NCI-H2196 treated with DMSO at 0.1 percent for 48 hours (cell line): ENCODE results near the gene CDA.
"Not testable (repeated sequence)": the region's sequence is repeated elsewhere in the genome, so short reads cannot be mapped to it uniquely, and the experiment has no call there.

Experiments
- DNase-seq: peaks from one replicate; lab custom pipeline; 2025; ENCODE audit not compliant: unreplicated experiment; lab: John Stamatoyannopoulos, UW

Gene CDA

GRCh38 chr1:20586953-20587660 is 1.8 kb upstream of the CDA start:
- no peak for DNase-seq

- DNase-seq = no peak
Observed at GRCh38 chr1:20587661-20588053, 1.2 kb upstream of the CDA start.

GRCh38 chr1:20589331-20590278 is 708 bp downstream of the CDA start:
- DNase-seq = no peak

- DNase-seq = no peak
Observed at GRCh38 chr1:20590306-20590777, 1.4 kb downstream of the CDA start.

- no peak for DNase-seq
Observed at GRCh38 chr1:20593756-20594155, 4.9 kb downstream of the CDA start.

- DNase-seq = no peak
Observed at GRCh38 chr1:20594746-20595145, 5.8 kb downstream of the CDA start.

- DNase-seq = no peak
Observed at GRCh38 chr1:20596106-20596505, 7.2 kb downstream of the CDA start.

- no peak for DNase-seq
Observed at GRCh38 chr1:20597650-20598049, 8.8 kb downstream of the CDA start.

- no peak for DNase-seq
Observed at GRCh38 chr1:20600156-20600555, 11.3 kb downstream of the CDA start.

GRCh38 chr1:20601129-20601825 is 12.4 kb downstream of the CDA start:
- DNase-seq = no peak

- no peak for DNase-seq
Observed at GRCh38 chr1:20602851-20603450, 14.1 kb downstream of the CDA start.

GRCh38 chr1:20603504-20604464 is 14.9 kb downstream of the CDA start:
- no peak for DNase-seq

GRCh38 chr1:20604678-20605077 is 15.8 kb downstream of the CDA start:
- DNase-seq = no peak

GRCh38 chr1:20606801-20607570 is 18.1 kb downstream of the CDA start:
- not testable (repeated sequence) for DNase-seq

GRCh38 chr1:20609541-20609940 is 20.6 kb downstream of the CDA start:
- no peak for DNase-seq

GRCh38 chr1:20610970-20611369 is 22.1 kb downstream of the CDA start:
- no peak for DNase-seq

- no peak for DNase-seq
Observed at GRCh38 chr1:20611652-20612051, 22.8 kb downstream of the CDA start.

- no peak for DNase-seq
Observed at GRCh38 chr1:20612221-20612746, 23.4 kb downstream of the CDA start.

- no peak for DNase-seq
Observed at GRCh38 chr1:20614131-20614579, 25.3 kb downstream of the CDA start.
